Measurements from ENCODE around the gene LRRC42. TPM values are rescaled to one million over a fixed set of nuclear protein-coding genes. Genes with fewer than 3 reads are reported as not detected.

The LRRC42 gene, protein sequence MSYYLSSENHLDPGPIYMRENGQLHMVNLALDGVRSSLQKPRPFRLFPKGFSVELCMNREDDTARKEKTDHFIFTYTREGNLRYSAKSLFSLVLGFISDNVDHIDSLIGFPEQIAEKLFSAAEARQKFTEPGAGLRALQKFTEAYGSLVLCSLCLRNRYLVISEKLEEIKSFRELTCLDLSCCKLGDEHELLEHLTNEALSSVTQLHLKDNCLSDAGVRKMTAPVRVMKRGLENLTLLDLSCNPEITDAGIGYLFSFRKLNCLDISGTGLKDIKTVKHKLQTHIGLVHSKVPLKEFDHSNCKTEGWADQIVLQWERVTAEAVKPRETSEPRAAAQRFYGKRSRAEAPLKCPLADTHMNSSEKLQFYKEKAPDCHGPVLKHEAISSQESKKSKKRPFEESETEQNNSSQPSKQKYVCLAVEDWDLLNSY
- total RNA-seq: 45.4 and 45.8 TPM in 2 replicates
- long read RNA-seq, transcript LRRC42-203 (9 exons, 2,037 nt): minor isoform, 34 of 99 reads
- long read RNA-seq, transcript LRRC42-201 (8 exons, 1,727 nt): major isoform, 40 of 99 reads
- long read RNA-seq, partial matches to known transcripts: 11 of 99 reads
- long read RNA-seq, other reads (novel, unspliced or antisense): 14 of 99 reads

DNA sequence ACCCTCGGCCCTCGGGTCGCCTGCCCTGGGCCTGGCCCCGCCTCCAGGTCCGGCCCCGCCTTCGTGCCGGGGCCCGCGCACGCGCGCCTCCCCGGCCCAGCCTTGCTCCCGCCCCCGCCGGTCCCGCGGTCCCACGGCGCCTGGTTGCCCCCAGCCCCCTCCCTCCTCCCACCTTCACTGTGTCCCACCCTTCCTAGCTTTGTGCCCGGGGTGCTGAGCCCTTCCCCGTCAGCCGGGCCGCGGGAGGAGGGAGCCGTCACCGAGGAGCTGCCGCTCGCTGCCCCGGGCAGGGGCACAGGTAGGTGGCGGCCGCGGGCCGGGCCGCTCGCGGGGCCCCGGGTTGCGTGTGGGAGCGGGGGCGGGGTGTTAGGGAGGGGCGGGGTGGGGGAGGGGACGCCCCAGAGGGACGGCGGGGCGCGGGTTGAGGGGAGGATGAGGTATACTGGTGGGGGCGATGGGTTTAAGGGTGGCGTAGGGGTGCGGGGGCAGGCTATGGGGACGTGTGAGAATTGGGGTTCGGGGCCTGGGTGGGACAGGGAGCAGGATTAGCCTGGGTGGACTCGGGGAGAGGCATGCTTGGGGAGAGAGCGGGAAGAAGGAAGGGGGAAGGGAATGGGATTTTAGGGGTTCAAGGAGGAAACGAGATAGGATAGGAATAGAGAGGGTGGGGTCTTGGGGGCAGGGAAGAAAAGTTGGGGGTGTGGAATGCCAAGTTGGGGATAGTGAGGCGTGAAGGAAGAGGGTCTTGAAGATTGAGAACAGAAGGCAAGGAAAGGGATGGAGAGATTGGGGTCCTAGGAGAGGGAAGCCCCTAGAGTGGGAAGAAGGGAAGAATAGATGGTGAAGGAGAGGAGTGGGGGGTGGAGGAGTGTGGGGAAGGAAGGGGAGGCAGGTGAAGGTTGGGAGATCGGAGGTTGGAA, at the start of gene LRRC42:
Gene LRRC42, plus strand, starts transcription at position 99 of the 920 bp plus-strand sequence. CDS start 5,650 bp downstream, outside the sequence.
- Mint-ChIP-seq H3K27ac (ENCODE audit: unreplicated experiment) (peak within 1 kb of the TSS; percentile 94), H3K9me3 (no peaks in the 10 kb centered on the region), H3K4me1 (peaks cover 60% of the 10 kb centered on the region), H3K36me3 (ENCODE audit: low read depth) (peaks cover 2% of the 10 kb centered on the region), H3K4me3 (peak within 1 kb of the TSS; percentile 97), H3K27me3 (ENCODE audit: low read depth) (no peaks in the 10 kb centered on the region)
- DNase-seq (ENCODE audit: low read depth, low spot score): no peak
- no peak for TF ChIP-seq CTCF (conservative IDR thresholded peaks at IDR 0.05)

DNA sequence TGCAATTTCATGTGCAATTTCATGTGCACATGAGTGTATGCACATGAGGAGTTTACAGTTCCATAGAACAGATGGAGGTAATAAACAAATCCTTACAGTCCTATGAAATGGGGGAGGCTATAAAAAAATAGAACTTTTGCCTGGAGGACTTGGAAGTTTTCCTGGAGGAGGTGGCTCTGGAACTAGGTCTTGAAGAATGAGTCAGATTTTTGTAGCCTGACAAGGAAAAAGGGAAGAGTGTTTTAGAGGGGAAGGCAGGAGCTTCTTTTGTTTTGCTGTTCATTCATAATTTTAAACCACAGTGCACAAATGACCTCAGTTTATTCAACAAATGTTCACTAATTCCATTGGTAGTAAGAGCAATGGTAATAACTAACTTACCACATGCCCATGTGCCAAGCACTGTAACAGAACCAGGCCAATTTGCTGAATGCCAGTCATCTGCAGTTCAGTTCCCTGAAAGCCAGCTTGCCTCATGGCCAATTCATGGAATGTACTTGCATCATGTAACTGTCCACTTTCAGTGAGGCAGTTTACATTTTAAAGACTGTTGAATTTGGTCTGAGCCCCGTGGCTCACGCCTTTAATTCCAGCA, 49.4 kb upstream of the LRRC42 start:
- DNase-seq (ENCODE audit: low read depth, low spot score): no peak
- Mint-ChIP-seq H3K27me3 (ENCODE audit: low read depth) (no peaks in the 10 kb centered on the region), H3K27ac (ENCODE audit: unreplicated experiment) (no peak overlapping the region), H3K9me3 (no peaks in the 10 kb centered on the region), H3K4me1 (no peaks in the 10 kb centered on the region), H3K36me3 (ENCODE audit: low read depth) (no peaks in the 10 kb centered on the region), H3K4me3 (no peak overlapping the region)
- no peak for TF ChIP-seq CTCF (conservative IDR thresholded peaks at IDR 0.05)

DNA sequence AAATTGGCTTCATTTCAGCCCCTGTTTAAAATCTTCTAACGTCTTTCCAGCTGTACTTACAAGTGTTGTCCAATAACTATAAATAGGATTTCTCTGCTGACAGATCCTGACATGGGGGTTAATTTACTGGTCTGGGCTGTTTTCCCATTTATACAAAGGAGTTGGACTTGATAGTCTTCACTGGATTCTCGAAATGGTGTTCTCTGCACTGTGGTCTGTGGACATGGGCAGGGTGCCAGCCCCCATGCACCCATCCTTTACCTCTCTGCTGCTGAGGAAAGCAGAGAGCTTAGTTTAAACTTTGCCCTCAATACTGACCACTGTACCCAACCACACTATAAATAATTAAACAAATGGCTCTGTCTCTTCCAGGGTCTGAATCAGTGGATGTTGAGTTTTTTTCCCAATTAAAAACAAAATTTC, 46.9 kb upstream of the LRRC42 start:
- no peaks in the 10 kb centered on the region for H3K36me3 Mint-ChIP-seq (ENCODE audit: low read depth)

DNA sequence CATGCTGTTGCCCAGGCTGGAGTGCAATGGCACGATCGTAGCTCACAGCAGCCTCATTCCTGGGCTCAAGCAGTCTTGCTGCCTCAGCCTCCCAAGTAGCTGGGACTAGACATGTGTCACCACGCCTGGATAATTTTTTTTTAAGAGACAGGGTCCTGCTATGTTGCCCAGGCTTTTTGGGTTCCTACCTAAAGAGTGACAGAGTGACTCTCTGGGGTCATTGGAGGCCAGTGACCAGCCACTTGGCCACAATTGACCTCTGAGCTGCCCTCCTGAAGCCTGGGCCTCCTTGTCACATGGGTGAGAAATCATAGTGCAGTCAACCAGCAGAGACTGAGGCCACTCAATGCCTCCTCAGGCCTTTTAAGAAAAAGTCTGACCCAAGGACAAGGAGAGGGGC, 46.4 kb upstream of the LRRC42 start:
- no peak for TF ChIP-seq CTCF (conservative IDR thresholded peaks at IDR 0.05)
- no peak for DNase-seq (ENCODE audit: low read depth, low spot score)
- Mint-ChIP-seq H3K27ac (ENCODE audit: unreplicated experiment) (no peak overlapping the region), H3K4me1 (no peaks in the 10 kb centered on the region), H3K36me3 (ENCODE audit: low read depth) (no peaks in the 10 kb centered on the region), H3K9me3 (no peaks in the 10 kb centered on the region), H3K4me3 (no peak overlapping the region), H3K27me3 (ENCODE audit: low read depth) (no peaks in the 10 kb centered on the region)

More for the DNA sequence above, 46.9 kb upstream of the LRRC42 start:
- no peak for TF ChIP-seq CTCF (conservative IDR thresholded peaks at IDR 0.05)
- no peak for DNase-seq (ENCODE audit: low read depth, low spot score)
- Mint-ChIP-seq H3K27ac (ENCODE audit: unreplicated experiment) (peak overlapping the region; percentile 35), H3K27me3 (ENCODE audit: low read depth) (no peaks in the 10 kb centered on the region), H3K9me3 (no peaks in the 10 kb centered on the region), H3K4me3 (no peak overlapping the region), H3K4me1 (no peaks in the 10 kb centered on the region)

All from neural crest cell (in vitro differentiated cells).